HepG2 (cell line): ENCODE measurements around the gene USP2. TPM values are rescaled to one million over a fixed set of nuclear protein-coding genes. Genes with fewer than 3 reads are reported as not detected.

Experiments
- ATF4 ChIP-seq, 2 experiments: fragments of 450-650 bp in 1 of 2; sonication (generic) in 1 of 2; formaldehyde crosslinking; IDR thresholded peaks; 2 replicates each; pipeline versions ENCODE4 v1.5.0 to v1.8.0; 2020 to 2022; ENCODE audit warnings: mild to moderate bottlenecking in 1 of 2, missing genetic modification reagents in 1 of 2
- CBFB ChIP-seq: sonication (generic); formaldehyde crosslinking; IDR thresholded peaks from 2 replicates; pipeline ENCODE4 v1.4.0; 2020; ENCODE audit warnings: missing genetic modification reagents
- GTF3A ChIP-seq: sonication (generic); formaldehyde crosslinking; conservative IDR thresholded peaks from 2 replicates; pipeline ENCODE4 v1.4.0; 2020; ENCODE audit warnings: mild to moderate bottlenecking, missing genetic modification reagents
- HCFC1 ChIP-seq: fragments of 150-350 bp; IDR thresholded peaks from 2 replicates; pipeline ENCODE4 v1.6.1; 2014; ENCODE audit warnings: low read depth, low read length
- IRF2 ChIP-seq: IDR thresholded peaks from 2 replicates; pipeline ENCODE4 v1.6.1; 2018; ENCODE audit warnings: missing genetic modification reagents, missing compliant biosample characterization
- MED1 ChIP-seq: sonication (generic); formaldehyde crosslinking; IDR thresholded peaks from 2 replicates; pipeline ENCODE4 v1.4.0; 2020; ENCODE audit warnings: missing genetic modification reagents
- MED13 ChIP-seq: sonication (generic); formaldehyde crosslinking; IDR thresholded peaks from 2 replicates; pipeline ENCODE4 v1.5.0; 2020; ENCODE audit warnings: missing genetic modification reagents
- PRMT3 ChIP-seq: sonication (generic); formaldehyde crosslinking; IDR thresholded peaks from 2 replicates; pipeline ENCODE4 v1.8.1; 2022; ENCODE audit warnings: low read depth, mild to moderate bottlenecking, moderate library complexity, missing genetic modification reagents, borderline replicate concordance
- PRPF4 ChIP-seq: fragments of 200-400 bp; formaldehyde crosslinking; IDR thresholded peaks from 2 replicates; pipeline ENCODE4 v1.6.1; 2016; ENCODE audit warnings: low read length, low read depth; ENCODE audit not compliant: poor library complexity, severe bottlenecking
- SPEN ChIP-seq: sonication (generic); formaldehyde crosslinking; IDR thresholded peaks from 2 replicates; pipeline ENCODE4 v1.5.1; 2020; ENCODE audit warnings: low read depth, mild to moderate bottlenecking, missing genetic modification reagents
- TFDP1 ChIP-seq: IDR thresholded peaks from 2 replicates; pipeline ENCODE4 v1.6.1; 2016; ENCODE audit warnings: missing compliant biosample characterization, missing genetic modification reagents, borderline replicate concordance
- ZBTB10 ChIP-seq: sonication (generic); formaldehyde crosslinking; IDR thresholded peaks from 2 replicates; pipeline ENCODE4 v1.4.0; 2020; ENCODE audit warnings: missing genetic modification reagents, borderline replicate concordance
- ZBTB25 ChIP-seq: IDR thresholded peaks from 2 replicates; pipeline ENCODE4 v1.6.1; 2018; ENCODE audit warnings: missing genetic modification reagents
- ZBTB37 ChIP-seq: sonication (generic); formaldehyde crosslinking; IDR thresholded peaks from 2 replicates; pipeline ENCODE4 v1.4.0; 2020; ENCODE audit warnings: mild to moderate bottlenecking, missing genetic modification reagents
- ZFP90 ChIP-seq: sonication (generic); formaldehyde crosslinking; IDR thresholded peaks from 2 replicates; pipeline ENCODE4 v1.8.0; 2022; ENCODE audit warnings: missing genetic modification reagents, mild to moderate bottlenecking, inconsistent platforms, borderline replicate concordance
- ZNF296 ChIP-seq: sonication (generic); formaldehyde crosslinking; conservative IDR thresholded peaks from 2 replicates; pipeline ENCODE4 v1.5.0; 2020; ENCODE audit warnings: mild to moderate bottlenecking, missing genetic modification reagents
- ZNF383 ChIP-seq: sonication (generic); formaldehyde crosslinking; IDR thresholded peaks from 2 replicates; pipeline ENCODE4 v1.4.0; 2020; ENCODE audit warnings: missing genetic modification reagents, mild to moderate bottlenecking, borderline replicate concordance
- ZNF510 ChIP-seq: sonication (generic); formaldehyde crosslinking; IDR thresholded peaks from 2 replicates; pipeline ENCODE4 v1.4.0; 2020; ENCODE audit warnings: low read depth, mild to moderate bottlenecking, missing genetic modification reagents
- ZNF569 ChIP-seq: sonication (generic); formaldehyde crosslinking; IDR thresholded peaks from 2 replicates; pipeline ENCODE4 v1.5.0; 2020; ENCODE audit warnings: mild to moderate bottlenecking, missing genetic modification reagents, moderate library complexity, borderline replicate concordance
- ZNF709 ChIP-seq: sonication (generic); formaldehyde crosslinking; IDR thresholded peaks from 2 replicates; pipeline ENCODE4 v1.5.0; 2020; ENCODE audit warnings: mild to moderate bottlenecking, missing genetic modification reagents
- polyA plus RNA-seq, 8 experiments: library from polyadenylated mRNA; depleted of rRNA in 3 of 8; stranded (reverse) in 7 of 8; unstranded in 1 of 8; fragments of >200 nt; fragmentation: Illumina TruSeq in 4 of 8; extraction: Trizol in 4 of 8; gene quantifications; 2 replicates each; pipeline versions ENCODE4 v1.2.1 to v1.2.3, GENCODE V29; 2011 to 2016; ENCODE audit warnings: low read depth in 4 of 8, missing spikeins in 1 of 8, mixed read lengths in 1 of 8; ENCODE audit not compliant: insufficient read depth in 1 of 8
- total RNA-seq, 5 experiments: library from RNA; depleted of rRNA; stranded (reverse); fragments of >200 nt; fragmentation: Illumina TruSeq; extraction: Trizol; gene quantifications; 2 replicates each; pipeline ENCODE4 v1.2.3, GENCODE V29; 2016; ENCODE audit warnings: low read depth in 1 of 5

The USP2 gene
- total and polyA plus RNA-seq, 2 of the 13 experiments (the other 11 are each of a cell fraction or from before 2014, with no cell fraction given), result 2.5 to 6.0 TPM

- TF ChIP-seq ZNF296, result peak; percentile 30; the same call in 1 of the 2 replicates
- peak; percentile 60; the same call in 1 of the 2 replicates for TF ChIP-seq CBFB (CRISPR knock-in tag)
- no peak for TF ChIP-seq ZNF569 (CRISPR knock-in tag)
- TF ChIP-seq ZNF510 (CRISPR knock-in tag), result no peak
- TF ChIP-seq ZBTB37 (CRISPR knock-in tag), result 0 out of 2 replicates have a peak, but pooled peaks have one; percentile 34
- peak; percentile 76 for TF ChIP-seq ZBTB25
- TF ChIP-seq HCFC1, result no peak
- no peak for TF ChIP-seq GTF3A
- 0 out of 2 replicates have a peak, but pooled peaks have one; percentile 8 for TF ChIP-seq MED13 (CRISPR knock-in tag)
- TF ChIP-seq PRPF4, result no peak
- peak in 1 of 2 experiments; percentile 75; a peak in 1 of 4 replicates for TF ChIP-seq ATF4 (CRISPR knock-in tag; IDR thresholded peaks at IDR 0.05)
- peak; percentile 57; the same call in 1 of the 2 replicates for TF ChIP-seq MED1 (CRISPR knock-in tag)
- 0 out of 2 replicates have a peak, but pooled peaks have one; percentile 34 for TF ChIP-seq SPEN (CRISPR knock-in tag)
- no peak; the same call in 1 of the 2 replicates for TF ChIP-seq ZFP90 (CRISPR knock-in tag)
- TF ChIP-seq IRF2 (CRISPR knock-in tag), result peak; percentile 85
- peak; percentile 74; the same call in 1 of the 2 replicates for TF ChIP-seq TFDP1 (CRISPR knock-in tag)
- peak; percentile 57; the same call in 1 of the 2 replicates for TF ChIP-seq ZNF709
- no peak for TF ChIP-seq ZBTB10 (CRISPR knock-in tag)
- TF ChIP-seq ZNF383 (CRISPR knock-in tag), result no peak
- no peak for TF ChIP-seq PRMT3
Observed at GRCh38 chr11:119381181-119381988, at the start of gene USP2 (continued).
